SU-DHL-6 (cell line): ENCODE data around the gene PMFBP1.

Source experiments
- H2AFZ ChIP-seq: fragments of 200-600 bp; sonication (generic); 2 replicates; pipeline ENCODE4 v1.6.1; 2014; ENCODE audit warnings: low read depth, mild to moderate bottlenecking, moderate library complexity, mixed read lengths, antibody characterized with exemption, low read length; ENCODE audit not compliant: severe bottlenecking
- H3F3A ChIP-seq: fragments of 200-600 bp; shearing (Covaris generic); 2 replicates; pipeline ENCODE4 v1.6.0; 2016; ENCODE audit warnings: antibody characterized with exemption, mild to moderate bottlenecking; ENCODE audit not compliant: insufficient read depth
- H3K27ac ChIP-seq: fragments of 200-600 bp; sonication (generic); 2 replicates; pipeline ENCODE4 v1.5.1; 2016; ENCODE audit warnings: low read depth, mild to moderate bottlenecking, low read length, moderate library complexity, mixed read lengths
- H3K27me3 ChIP-seq: fragments of 200-600 bp; sonication (generic), shearing (Covaris generic); 2 replicates; pipeline ENCODE4 v1.6.0; 2014; ENCODE audit warnings: mild to moderate bottlenecking, low read length
- H3K36me3 ChIP-seq: fragments of 200-600 bp; sonication (generic); 2 replicates; pipeline ENCODE4 v1.6.1; 2014; ENCODE audit warnings: mild to moderate bottlenecking, low read length, mixed read lengths
- H3K4me2 ChIP-seq: fragments of 300-600, 200-600 bp; shearing (Covaris generic), sonication (generic); 2 replicates; pipeline ENCODE4 v1.6.0; 2014; ENCODE audit warnings: low read length, low read depth, mild to moderate bottlenecking; ENCODE audit not compliant: poor library complexity, severe bottlenecking
- H3K4me3 ChIP-seq: fragments of 200-600 bp; sonication (generic); 2 replicates; pipeline ENCODE4 v1.5.1; 2014; ENCODE audit warnings: antibody characterized with exemption, low read length, mild to moderate bottlenecking, mixed read lengths; ENCODE audit not compliant: insufficient read depth, poor library complexity, severe bottlenecking
- H3K79me2 ChIP-seq: fragments of 200-600 bp; sonication (generic); 2 replicates; pipeline ENCODE4 v1.6.1; 2014; ENCODE audit warnings: mild to moderate bottlenecking, low read length, moderate library complexity; ENCODE audit not compliant: insufficient read depth
- H3K9ac ChIP-seq: fragments of 200-600 bp; sonication (generic); 2 replicates; pipeline ENCODE4 v1.7.0; 2014; ENCODE audit warnings: mild to moderate bottlenecking, low read length
- H3K9me2 ChIP-seq: fragments of 200-600 bp; sonication (generic); replicated peaks from 2 replicates; pipeline ENCODE4 v1.6.1; 2014; ENCODE audit warnings: low read length; ENCODE audit not compliant: insufficient read depth
- H3K9me3 ChIP-seq: fragments of 200-600 bp; sonication (generic); 2 replicates; pipeline ENCODE4 v1.6.1; 2014; ENCODE audit warnings: low read length, mixed read lengths; ENCODE audit not compliant: insufficient read depth
- H4K20me1 ChIP-seq: fragments of 200-600 bp; sonication (generic); 2 replicates; pipeline ENCODE4 v1.6.1; 2014; ENCODE audit warnings: low read depth, mild to moderate bottlenecking, antibody characterized with exemption, low read length, moderate library complexity, mixed read lengths
- EZH2phosphoT487 ChIP-seq: fragments of 200-600 bp; sonication (generic), shearing (Covaris generic); conservative IDR thresholded peaks from 2 replicates; pipeline ENCODE4 v1.6.1; 2018; ENCODE audit warnings: mild to moderate bottlenecking, antibody characterized with exemption, low read length, moderate library complexity, mixed read lengths
- TF ChIP-seq, protein P1 (sequence below): fragments of 200-600 bp; sonication (generic); IDR thresholded peaks from one replicate; pipeline ENCODE4 v1.5.1; 2017; ENCODE audit warnings: antibody characterized with exemption, mild to moderate bottlenecking, low read length, moderate library complexity; ENCODE audit not compliant: insufficient read depth, poor library complexity, severe bottlenecking

PMFBP1 gene

DNA sequence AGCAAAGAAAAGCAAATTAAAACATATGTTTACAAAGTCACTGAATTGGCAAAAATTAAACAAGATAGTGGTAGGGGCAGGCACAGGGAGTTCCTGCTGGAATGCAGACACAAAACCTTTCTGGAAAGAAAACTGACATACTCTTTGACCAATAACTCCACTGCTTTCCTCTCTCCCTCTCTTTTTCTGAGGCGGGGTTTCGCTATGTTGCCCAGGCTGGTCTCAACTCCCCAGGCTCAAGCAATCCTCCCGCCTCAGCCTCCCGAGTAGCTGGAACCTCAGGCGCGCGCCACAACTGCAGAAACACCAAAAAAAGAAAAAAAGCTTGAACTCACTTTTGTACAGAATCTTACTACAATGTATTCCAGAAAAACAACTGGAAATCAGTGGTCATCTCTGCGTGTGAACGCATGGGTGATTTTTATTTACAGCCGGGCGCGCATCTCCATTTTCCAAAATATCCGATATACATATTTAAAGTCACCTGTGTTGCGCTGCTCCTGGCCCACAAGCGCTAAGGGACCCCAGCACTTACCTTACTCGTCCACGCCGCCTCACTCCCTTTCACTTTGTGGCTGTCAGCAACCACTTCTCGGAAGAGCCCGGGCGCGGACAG is 79.0 kb downstream of the PMFBP1 start:
- Histone ChIP-seq H3F3A (no peaks in the 10 kb centered on the region), H3K9me2 (no peaks in the 10 kb centered on the region), H3K9me3 (no peaks in the 10 kb centered on the region), H3K79me2 (peaks cover 45% of the 10 kb centered on the region), H3K9ac (peak overlapping the region; percentile 71), H3K27me3 (no peaks in the 10 kb centered on the region), H3K36me3 (peaks cover 4% of the 10 kb centered on the region; the same call in 1 of the 2 replicates), H3K4me3 (peak overlapping the region; percentile 80), H2AFZ (peak overlapping the region; percentile 80), H4K20me1 (no peaks in the 10 kb centered on the region), H3K4me2 (peak overlapping the region; percentile 93), H3K27ac (0 out of 2 replicates have a peak overlapping the region, but pooled peaks have one; percentile 19)
- TF ChIP-seq, protein P1, sequence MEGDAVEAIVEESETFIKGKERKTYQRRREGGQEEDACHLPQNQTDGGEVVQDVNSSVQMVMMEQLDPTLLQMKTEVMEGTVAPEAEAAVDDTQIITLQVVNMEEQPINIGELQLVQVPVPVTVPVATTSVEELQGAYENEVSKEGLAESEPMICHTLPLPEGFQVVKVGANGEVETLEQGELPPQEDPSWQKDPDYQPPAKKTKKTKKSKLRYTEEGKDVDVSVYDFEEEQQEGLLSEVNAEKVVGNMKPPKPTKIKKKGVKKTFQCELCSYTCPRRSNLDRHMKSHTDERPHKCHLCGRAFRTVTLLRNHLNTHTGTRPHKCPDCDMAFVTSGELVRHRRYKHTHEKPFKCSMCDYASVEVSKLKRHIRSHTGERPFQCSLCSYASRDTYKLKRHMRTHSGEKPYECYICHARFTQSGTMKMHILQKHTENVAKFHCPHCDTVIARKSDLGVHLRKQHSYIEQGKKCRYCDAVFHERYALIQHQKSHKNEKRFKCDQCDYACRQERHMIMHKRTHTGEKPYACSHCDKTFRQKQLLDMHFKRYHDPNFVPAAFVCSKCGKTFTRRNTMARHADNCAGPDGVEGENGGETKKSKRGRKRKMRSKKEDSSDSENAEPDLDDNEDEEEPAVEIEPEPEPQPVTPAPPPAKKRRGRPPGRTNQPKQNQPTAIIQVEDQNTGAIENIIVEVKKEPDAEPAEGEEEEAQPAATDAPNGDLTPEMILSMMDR: no peak
- no peak for TF ChIP-seq EZH2phosphoT487

- Histone ChIP-seq H3K9me3 (no peaks in the 10 kb centered on the region), H3K36me3 (peaks cover 6% of the 10 kb centered on the region; the same call in 1 of the 2 replicates), H3F3A (no peaks in the 10 kb centered on the region), H3K4me3 (no peak overlapping the region), H3K27me3 (no peaks in the 10 kb centered on the region), H4K20me1 (no peaks in the 10 kb centered on the region), H3K79me2 (peaks cover 45% of the 10 kb centered on the region), H2AFZ (no peak overlapping the region), H3K27ac (no peak overlapping the region), H3K4me2 (peak overlapping the region; percentile 93), H3K9ac (no peak overlapping the region), H3K9me2 (no peaks in the 10 kb centered on the region)
- TF ChIP-seq, protein P1: no peak
- no peak for TF ChIP-seq EZH2phosphoT487
Observed at GRCh38 chr16:72091217-72091616, 80.7 kb downstream of the PMFBP1 start.

GRCh38 chr16:72085002-72085401 is 87.0 kb downstream of the PMFBP1 start:
- no peaks in the 10 kb centered on the region for H4K20me1 ChIP-seq
- 0 out of 2 replicates have a peak, but pooled peaks cover 6% of the 10 kb centered on the region for H3K9me3 ChIP-seq
- H3K79me2 ChIP-seq: no peaks in the 10 kb centered on the region
- no peak overlapping the region for H3K27ac ChIP-seq
- no peak overlapping the region for H2AFZ ChIP-seq
- H3K9me2 ChIP-seq: no peaks in the 10 kb centered on the region
- H3K9ac ChIP-seq: no peak overlapping the region
- H3K27me3 ChIP-seq: no peaks in the 10 kb centered on the region
- H3K4me2 ChIP-seq: no peak overlapping the region
- H3K4me3 ChIP-seq: no peak overlapping the region
- TF ChIP-seq EZH2phosphoT487: no peak
- TF ChIP-seq, protein P1: no peak
- H3F3A ChIP-seq: no peaks in the 10 kb centered on the region
- peaks cover 18% of the 10 kb centered on the region; the same call in 1 of the 2 replicates for H3K36me3 ChIP-seq
